NCI-H510A (cell line): ENCODE results near the gene APOA1.
A peak's percentile ranks its signal among the peaks of the same experiment; 100 is the strongest.
"Not testable (repeated sequence)": the region's sequence is repeated elsewhere in the genome, so short reads cannot be mapped to it uniquely, and the experiment has no call there.

Source experiments
- DNase-seq: peaks from one replicate; lab custom pipeline; 2025; lab: John Stamatoyannopoulos, UW

The APOA1 gene

GRCh38 chr11:116857936-116858335 lies 20.5 kb upstream of the APOA1 start:
- DNase-seq: no peak

DNA sequence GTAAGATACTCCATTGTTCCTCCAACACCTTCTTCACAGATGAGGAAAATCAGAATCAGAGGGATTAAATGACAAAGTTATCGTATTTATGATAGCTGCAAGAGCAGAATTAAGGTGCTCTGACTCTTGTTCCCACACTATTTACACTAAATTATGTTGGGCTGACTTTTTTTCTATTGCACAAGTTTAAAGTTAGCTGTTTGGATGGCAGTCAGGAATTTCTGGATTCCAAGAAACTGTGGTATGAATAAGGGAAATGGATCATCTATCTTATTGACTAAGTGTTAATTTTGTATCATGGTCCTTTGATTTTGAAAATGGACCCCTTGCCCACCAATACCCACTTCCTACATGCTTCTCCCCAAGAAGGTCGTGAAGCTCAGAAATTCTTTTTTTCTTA lies 19.9 kb upstream of the APOA1 start:
- DNase-seq: no peak

DNA sequence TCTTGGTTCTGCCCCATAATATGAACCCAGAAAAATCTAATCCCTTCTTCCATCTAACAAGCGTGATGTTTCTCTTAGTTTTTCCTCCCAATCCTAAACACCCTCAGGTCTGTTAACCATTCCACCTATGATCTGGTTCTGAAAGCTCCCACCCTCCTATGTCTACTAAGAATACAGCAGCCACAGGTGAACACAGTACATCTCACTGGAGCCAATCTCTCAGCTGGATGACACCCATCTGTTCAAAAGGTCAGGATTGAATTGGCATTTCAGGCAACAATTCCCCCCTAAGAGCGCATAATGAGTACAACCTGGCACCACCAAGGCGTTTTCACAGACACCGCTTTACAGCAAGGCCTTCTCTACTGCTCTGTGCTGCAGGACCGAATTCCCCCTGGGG lies 19.0 kb upstream of the APOA1 start:
- no peak for DNase-seq

DNA sequence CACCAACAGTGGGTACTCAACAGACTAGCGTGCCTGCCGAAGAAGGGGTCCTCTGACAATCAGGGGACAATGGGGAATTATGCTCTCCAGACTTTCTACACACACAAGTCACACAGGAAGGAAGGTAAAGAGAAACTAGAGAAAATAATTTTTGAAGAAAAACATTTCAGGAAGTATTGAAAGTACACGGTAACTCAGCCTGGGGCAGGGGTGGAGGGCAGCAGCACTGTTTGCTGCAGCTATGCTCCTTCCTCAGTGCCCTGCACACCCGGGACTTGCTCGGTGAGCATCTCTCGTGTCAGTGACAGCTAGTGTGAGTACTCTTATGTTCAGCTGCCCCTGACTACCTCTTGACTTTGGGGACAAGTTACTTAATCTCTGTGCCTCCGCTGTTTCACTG lies 18.0 kb upstream of the APOA1 start:
- DNase-seq: no peak

DNA sequence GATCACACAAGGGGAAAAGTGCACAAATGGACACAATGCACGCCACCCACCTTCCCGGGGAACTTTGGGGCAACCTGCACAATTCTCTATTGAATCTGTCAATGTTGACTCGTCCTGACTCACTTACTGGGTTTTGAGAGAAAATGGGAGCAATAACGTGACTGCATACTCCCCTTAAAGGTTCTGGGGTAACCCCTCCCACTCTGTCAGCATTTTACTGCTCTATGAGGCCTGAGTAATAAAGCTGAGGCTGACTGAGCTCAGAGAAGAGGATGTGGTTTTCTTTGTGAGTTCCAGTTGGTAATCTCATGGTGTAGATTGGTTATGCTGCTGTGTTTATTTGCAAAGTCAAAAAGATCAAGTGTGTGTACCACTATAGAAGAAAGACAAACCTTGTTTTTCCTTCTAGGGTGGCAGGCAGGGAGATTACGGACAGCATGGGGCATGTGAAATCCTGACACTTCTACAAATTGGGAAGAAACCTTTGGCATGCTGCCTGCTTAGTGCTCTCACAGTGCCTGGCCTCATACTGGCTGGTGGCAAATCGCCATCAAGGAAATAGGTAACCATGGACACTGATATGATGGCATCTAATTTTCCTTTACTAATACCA lies 16.1 kb upstream of the APOA1 start:
- DNase-seq: no peak

- DNase-seq: no peak
Observed at GRCh38 chr11:116852261-116853031, 15.0 kb upstream of the APOA1 start.

DNA sequence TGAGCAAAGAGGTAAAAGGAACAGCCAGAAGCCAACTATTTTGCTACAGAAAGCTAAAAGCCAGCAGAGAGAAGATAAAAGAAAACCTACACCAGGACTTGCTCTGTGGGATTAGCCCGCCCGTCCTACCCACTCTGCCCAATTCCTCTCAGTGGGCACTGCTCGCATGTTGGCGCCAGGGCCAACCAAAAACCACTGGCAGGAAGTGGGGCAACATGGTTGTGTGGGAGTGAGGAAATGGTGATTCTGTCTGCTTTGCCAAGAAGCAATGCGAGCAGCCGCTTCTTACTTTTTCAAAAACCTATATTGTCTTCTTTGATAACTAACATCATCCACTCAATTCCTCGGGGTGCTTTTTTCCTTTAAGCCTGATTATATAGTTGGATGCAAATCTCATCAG lies 14.2 kb upstream of the APOA1 start:
- DNase-seq: no peak

DNA sequence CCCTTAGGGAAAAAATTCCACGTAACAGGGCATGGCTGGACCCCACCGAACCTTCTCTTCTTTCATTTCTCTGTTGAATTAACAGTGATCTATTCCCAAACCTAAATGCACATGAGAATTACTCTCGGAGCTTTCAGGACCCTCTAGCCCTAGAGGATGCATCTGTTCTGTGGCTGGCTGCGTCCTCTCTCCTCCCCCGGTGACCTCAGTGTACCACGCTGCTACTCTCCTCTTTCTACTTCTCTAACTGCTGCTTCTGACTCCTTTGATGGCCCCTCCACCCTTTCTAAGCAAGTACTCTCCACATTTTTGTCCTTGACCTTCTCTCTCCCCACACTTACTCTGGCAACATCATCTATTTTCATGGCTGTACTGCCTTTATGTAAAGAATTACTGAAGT lies 12.1 kb upstream of the APOA1 start:
- DNase-seq: no peak

GRCh38 chr11:116849060-116849459 lies 11.6 kb upstream of the APOA1 start:
- DNase-seq: no peak

GRCh38 chr11:116847612-116848011 lies 10.2 kb upstream of the APOA1 start:
- no peak for DNase-seq

DNA sequence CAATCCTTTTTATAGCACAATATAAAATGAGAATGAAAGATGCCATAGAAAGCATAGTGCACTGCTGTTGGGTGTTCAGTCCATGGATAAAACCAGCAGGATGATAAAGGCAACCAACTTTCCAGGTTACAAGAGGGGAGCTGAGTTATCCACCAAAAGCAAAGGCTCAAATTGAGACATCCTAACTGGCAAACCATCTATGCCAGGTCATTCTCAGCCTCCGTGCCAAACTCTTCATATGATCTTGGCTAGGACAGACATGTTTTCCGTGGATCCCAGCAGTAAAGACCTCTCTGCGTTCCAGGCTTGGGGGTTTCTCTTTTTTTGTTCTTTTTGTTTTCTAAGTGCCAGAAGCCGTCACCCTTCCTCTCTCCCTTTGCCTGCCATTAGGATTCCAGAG lies 7.3 kb upstream of the APOA1 start:
- DNase-seq: no peak

- no peak for DNase-seq
Observed at GRCh38 chr11:116843661-116844060, 6.2 kb upstream of the APOA1 start.

DNA sequence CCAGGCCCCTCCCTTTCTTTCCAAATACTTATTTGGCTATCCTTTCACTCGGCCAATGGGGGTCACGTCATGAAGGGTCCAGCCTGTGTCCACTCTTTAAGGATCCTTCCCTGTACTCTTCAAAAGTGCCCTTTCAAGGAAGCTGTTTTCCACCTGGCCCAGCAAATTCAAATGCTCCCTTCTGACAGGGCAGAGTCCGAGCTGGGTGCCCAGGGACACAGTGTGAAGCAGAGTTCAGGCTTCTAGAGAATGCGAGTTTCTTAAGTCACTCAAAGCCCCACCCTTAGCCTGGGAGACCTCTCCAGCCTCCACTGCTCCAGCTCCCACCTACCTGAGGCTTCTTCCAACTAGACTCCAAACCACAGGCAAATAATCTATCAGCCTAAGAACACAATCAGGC lies 5.5 kb upstream of the APOA1 start:
- DNase-seq: no peak

DNA sequence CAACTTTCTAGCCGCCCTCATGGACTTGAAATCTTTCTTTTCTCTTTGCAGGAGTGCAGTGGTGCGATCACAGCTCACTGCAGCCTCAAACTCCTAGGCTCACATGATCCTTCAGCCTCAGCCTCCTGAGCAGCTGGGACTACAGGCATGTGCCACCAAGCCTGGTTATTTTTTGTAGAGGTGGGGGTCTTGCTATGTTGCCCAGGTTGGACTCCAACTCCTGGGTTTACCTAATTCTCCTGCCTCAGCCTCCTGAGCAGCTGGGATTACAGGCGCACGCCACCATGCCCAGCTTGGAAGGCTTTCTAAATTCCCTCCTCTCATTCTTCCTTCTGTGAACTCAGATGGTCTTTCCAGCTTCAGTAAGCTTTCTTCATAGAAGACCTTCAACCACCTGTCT lies 4.7 kb upstream of the APOA1 start:
- no peak for DNase-seq

DNA sequence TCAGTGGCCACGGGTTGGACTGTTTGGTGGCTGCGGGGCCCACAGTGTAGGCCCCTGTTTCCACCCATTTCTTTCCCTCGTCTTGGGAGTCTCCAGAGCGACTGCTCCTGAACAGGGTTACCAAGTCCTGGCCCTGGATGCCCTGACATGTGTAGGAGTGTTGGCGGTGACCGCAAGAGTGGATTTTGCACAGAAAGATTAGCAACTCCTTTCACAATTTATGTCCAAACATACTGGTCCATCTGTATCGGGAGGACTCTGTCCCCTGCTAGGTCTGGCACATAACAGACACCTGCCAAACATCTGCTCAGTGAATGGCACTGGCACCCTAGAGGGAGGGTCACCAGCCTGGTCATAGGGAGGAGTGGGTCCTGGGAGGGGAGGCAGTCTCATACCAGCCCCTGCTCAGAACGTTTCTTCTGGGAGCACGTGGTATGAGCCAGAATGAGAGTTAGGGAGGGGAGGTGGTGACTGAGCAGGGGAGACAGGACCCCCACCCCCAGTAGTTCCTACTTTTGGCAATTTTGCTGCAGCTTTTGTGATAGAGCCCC lies 3.4 kb upstream of the APOA1 start:
- no peak for DNase-seq

DNA sequence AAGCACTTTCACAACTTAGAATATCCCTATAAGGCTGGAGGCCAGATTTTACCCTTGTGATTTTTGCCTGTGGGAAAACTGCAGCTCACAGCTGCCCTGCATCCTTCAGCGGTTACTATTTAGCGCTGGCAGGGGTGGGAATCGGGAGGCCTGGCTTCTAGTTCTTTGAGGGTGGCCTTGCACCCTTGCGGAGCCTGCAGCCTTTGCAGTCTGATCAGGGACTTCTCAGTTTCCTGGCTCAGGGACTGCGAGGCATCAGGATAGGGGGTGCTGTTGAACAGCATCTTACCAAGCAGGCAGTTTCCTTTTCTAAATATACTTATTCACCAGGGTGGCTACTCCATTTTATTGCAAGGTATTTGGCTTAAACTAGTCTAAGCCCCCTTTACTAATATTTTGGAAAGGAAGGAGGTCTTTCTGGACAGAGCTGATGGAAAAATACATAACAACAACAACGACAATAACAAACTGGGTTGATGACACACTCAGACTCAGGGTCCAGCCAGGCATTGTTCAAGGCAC lies 2.9 kb upstream of the APOA1 start:
- DNase-seq: no peak

GRCh38 chr11:116838321-116839084 lies 1.1 kb upstream of the APOA1 start:
- DNase-seq: no peak

GRCh38 chr11:116836632-116836991 lies 810 bp downstream of the APOA1 start:
- DNase-seq: no peak

DNA sequence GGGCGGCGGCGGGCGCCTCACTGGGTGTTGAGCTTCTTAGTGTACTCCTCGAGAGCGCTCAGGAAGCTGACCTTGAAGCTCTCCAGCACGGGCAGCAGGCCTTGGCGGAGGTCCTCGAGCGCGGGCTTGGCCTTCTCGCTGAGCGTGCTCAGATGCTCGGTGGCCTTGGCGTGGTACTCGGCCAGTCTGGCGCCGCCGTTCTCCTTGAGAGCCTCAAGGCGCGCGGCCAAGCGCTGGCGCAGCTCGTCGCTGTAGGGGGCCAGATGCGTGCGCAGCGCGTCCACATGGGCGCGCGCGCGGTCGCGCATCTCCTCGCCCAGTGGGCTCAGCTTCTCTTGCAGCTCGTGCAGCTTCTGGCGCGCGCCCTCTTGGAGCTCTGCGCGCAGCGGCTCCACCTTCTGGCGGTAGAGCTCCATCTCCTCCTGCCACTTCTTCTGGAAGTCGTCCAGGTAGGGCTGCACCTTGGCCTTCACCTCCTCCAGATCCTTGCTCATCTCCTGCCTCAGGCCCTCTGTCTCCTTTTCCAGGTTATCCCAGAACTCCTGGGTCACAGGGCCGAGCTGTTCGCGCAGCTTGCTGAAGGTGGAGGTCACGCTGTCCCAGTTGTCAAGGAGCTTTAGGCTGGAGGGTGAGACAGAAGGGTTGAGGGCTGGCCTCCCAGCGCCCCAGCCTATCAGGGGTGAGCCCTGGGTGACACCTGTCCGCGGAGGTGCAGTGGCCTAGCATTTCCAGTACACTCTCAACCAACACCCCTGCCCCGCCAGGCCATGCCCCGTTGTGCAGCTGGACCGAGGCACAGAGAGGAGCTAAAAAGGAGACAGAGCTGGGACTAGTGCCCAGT lies 1.4 kb downstream of the APOA1 start:
- DNase-seq: peak; percentile 90

GRCh38 chr11:116835042-116835772 lies 2.2 kb downstream of the APOA1 start:
- no peak for DNase-seq

- not testable (repeated sequence) for DNase-seq
Observed at GRCh38 chr11:116834535-116835041, 2.8 kb downstream of the APOA1 start.
